Neuronal stem cell (in vitro differentiated cells): ENCODE results near the gene DSE.

Source experiments
- DNase-seq: peaks from one replicate; pipeline ENCODE4 v3.0.0-alpha.2; 2013; ENCODE audit warnings: low spot score
- H2AFZ ChIP-seq: one replicate; pipeline ENCODE4 v1.6.1; 2013; ENCODE audit warnings: mild to moderate bottlenecking, low read length, inconsistent platforms
- H2AK5ac ChIP-seq: 2 replicates; pipeline ENCODE4 v1.6.1; 2013; ENCODE audit warnings: low read depth, mild to moderate bottlenecking, inconsistent platforms, low read length, moderate library complexity, mixed read lengths
- H2BK120ac ChIP-seq: 2 replicates; pipeline ENCODE4 v1.6.1; 2013; ENCODE audit warnings: low read depth, mild to moderate bottlenecking, inconsistent platforms, low read length, moderate library complexity, mixed read lengths
- H2BK12ac ChIP-seq: one replicate; pipeline ENCODE4 v1.6.1; 2013; ENCODE audit warnings: low read length, inconsistent platforms
- H2BK15ac ChIP-seq: 2 replicates; pipeline ENCODE4 v1.6.1; 2013; ENCODE audit warnings: mild to moderate bottlenecking, low read length, inconsistent platforms, mixed read lengths
- H2BK5ac ChIP-seq: one replicate; pipeline ENCODE4 v1.6.1; 2013; ENCODE audit warnings: inconsistent platforms, mild to moderate bottlenecking, low read length, moderate library complexity
- H3K14ac ChIP-seq: one replicate; pipeline ENCODE4 v1.6.1; 2013; ENCODE audit warnings: low read length, inconsistent platforms
- H3K18ac ChIP-seq: 2 replicates; pipeline ENCODE4 v1.6.1; 2013; ENCODE audit warnings: low read length, inconsistent platforms
- H3K23ac ChIP-seq: 2 replicates; pipeline ENCODE4 v1.6.1; 2013; ENCODE audit warnings: low read depth, mild to moderate bottlenecking, mixed read lengths, low read length, inconsistent platforms; ENCODE audit not compliant: poor library complexity
- H3K27ac ChIP-seq: replicated peaks from 3 replicates; pipeline ENCODE4 v1.5.1; 2013; ENCODE audit warnings: low read length, inconsistent platforms
- H3K27me3 ChIP-seq, 3 experiments: 2 replicates each; pipeline ENCODE4 v1.6.1; 2013; ENCODE audit warnings: low read length in 3 of 3, mild to moderate bottlenecking in 2 of 3, inconsistent platforms in 1 of 3, low read depth in 1 of 3, mixed read lengths in 1 of 3, moderate library complexity in 1 of 3; ENCODE audit not compliant: control insufficient read depth in 3 of 3, insufficient read depth in 3 of 3
- H3K36me3 ChIP-seq, 2 donors: replicated peaks in 1 of 2; 2 replicates each; pipeline ENCODE4 v1.6.1; 2013; ENCODE audit warnings: low read length in 2 of 2; ENCODE audit not compliant: control insufficient read depth in 2 of 2, insufficient read depth in 2 of 2
- H3K4ac ChIP-seq: 2 replicates; pipeline ENCODE4 v1.6.1; 2013; ENCODE audit warnings: inconsistent platforms, mild to moderate bottlenecking, low read length, moderate library complexity
- H3K4me1 ChIP-seq, 2 donors: 1 replicate in 1 of 2; 2 replicates in 1 of 2; pipeline ENCODE4 v1.6.1; 2013; ENCODE audit warnings: low read length in 2 of 2, low read depth in 1 of 2; ENCODE audit not compliant: control insufficient read depth in 2 of 2, insufficient read depth in 1 of 2
- H3K4me2 ChIP-seq: one replicate; pipeline ENCODE4 v1.6.1; 2013; ENCODE audit warnings: mild to moderate bottlenecking, low read length, inconsistent platforms; ENCODE audit not compliant: insufficient read depth, poor library complexity, severe bottlenecking
- H3K4me3 ChIP-seq, 2 donors: 2 replicates each; pipeline ENCODE4 v1.5.1; 2013; ENCODE audit warnings: low read length in 2 of 2, mild to moderate bottlenecking in 2 of 2, inconsistent platforms in 1 of 2, moderate library complexity in 1 of 2
- H3K79me1 ChIP-seq: one replicate; pipeline ENCODE4 v1.6.1; 2013; ENCODE audit warnings: low read depth, mild to moderate bottlenecking, inconsistent platforms, low read length, moderate library complexity
- H3K9ac ChIP-seq: one replicate; pipeline ENCODE4 v1.6.1; 2013; ENCODE audit warnings: mild to moderate bottlenecking, low read depth, low read length, inconsistent platforms; ENCODE audit not compliant: poor library complexity
- H3K9me3 ChIP-seq, 2 donors: replicated peaks in 1 of 2; 2 replicates each; pipeline versions ENCODE3 to v1.6.1; 2013; ENCODE audit warnings: low read length in 2 of 2, mild to moderate bottlenecking in 2 of 2, inconsistent platforms in 1 of 2, low read depth in 1 of 2, mixed read lengths in 1 of 2, moderate library complexity in 1 of 2; ENCODE audit not compliant: control insufficient read depth in 2 of 2, insufficient read depth in 1 of 2
- H4K8ac ChIP-seq: one replicate; pipeline ENCODE4 v1.6.1; 2013; ENCODE audit warnings: low read depth, mild to moderate bottlenecking, inconsistent platforms, low read length, moderate library complexity
- H4K91ac ChIP-seq: one replicate; pipeline ENCODE4 v1.6.1; 2013; ENCODE audit warnings: low read length, low read depth, mild to moderate bottlenecking, inconsistent platforms; ENCODE audit not compliant: poor library complexity
- WGBS, 2 donors: extraction: QIAGEN DNeasy Blood & Tissue Kit; methylation state at CpG; one replicate each; pipeline ENCODE4 v1.1.7; 2013; ENCODE audit warnings: missing lambda C conversion rate in 2 of 2, mixed read lengths in 1 of 2; ENCODE audit not compliant: insufficient read length in 2 of 2, insufficient replicate concordance in 1 of 2; ENCODE audit errors: extremely low coverage in 2 of 2; 5-methylcytosine and 5-hydroxymethylcytosine counted together

Gene DSE

DNA sequence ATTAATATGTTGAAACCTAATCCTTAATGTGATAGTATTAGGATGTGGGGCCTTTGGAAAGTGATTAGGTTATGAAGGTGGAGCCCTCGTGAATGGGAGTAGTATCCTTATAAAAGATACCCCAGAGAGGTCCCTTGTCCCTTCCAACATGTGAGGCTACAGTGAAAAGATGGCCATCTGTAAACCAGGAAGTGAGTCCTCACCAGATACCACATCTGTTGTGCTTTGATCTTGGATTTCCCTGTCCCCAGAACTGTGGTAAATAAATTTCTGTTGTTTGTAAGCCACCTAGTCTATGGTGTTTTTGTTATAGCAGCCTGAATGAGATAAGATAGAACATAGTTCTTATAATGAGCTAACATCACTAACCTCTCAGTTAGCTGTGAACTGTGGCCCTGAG lies 73.8 kb downstream of the DSE start:
- H2BK15ac ChIP-seq, result no peak overlapping the region
- no peak overlapping the region for H3K4ac ChIP-seq
- WGBS, 2 donors, result no CpG with 5 or more reads among the region's 1 CpG
- H3K36me3 ChIP-seq, result no peaks in the 10 kb centered on the region
- H2AFZ ChIP-seq, result peak overlapping the region; percentile 8
- H3K4me2 ChIP-seq, result no peak overlapping the region
- DNase-seq, result no peak
- no peaks in the 10 kb centered on the region for H3K27me3 ChIP-seq
- H2AK5ac ChIP-seq, result no peak overlapping the region
- no peaks in the 10 kb centered on the region for H3K9me3 ChIP-seq
- no peak overlapping the region for H4K8ac ChIP-seq
- no peak overlapping the region for H3K18ac ChIP-seq
- no peak overlapping the region for H2BK120ac ChIP-seq
- H3K27ac ChIP-seq, result no peak overlapping the region
- no peak overlapping the region for H2BK5ac ChIP-seq
- H3K9ac ChIP-seq, result no peak overlapping the region
- H3K4me1 ChIP-seq, result peaks cover 0 to 15% of the 10 kb centered on the region in 2 donors
- no peak overlapping the region for H3K14ac ChIP-seq
- no peak overlapping the region for H2BK12ac ChIP-seq
- no peaks in the 10 kb centered on the region for H3K79me1 ChIP-seq
- no peak overlapping the region for H4K91ac ChIP-seq
- H3K23ac ChIP-seq, result no peak overlapping the region
- H3K4me3 ChIP-seq, result no peak overlapping the region

DNA sequence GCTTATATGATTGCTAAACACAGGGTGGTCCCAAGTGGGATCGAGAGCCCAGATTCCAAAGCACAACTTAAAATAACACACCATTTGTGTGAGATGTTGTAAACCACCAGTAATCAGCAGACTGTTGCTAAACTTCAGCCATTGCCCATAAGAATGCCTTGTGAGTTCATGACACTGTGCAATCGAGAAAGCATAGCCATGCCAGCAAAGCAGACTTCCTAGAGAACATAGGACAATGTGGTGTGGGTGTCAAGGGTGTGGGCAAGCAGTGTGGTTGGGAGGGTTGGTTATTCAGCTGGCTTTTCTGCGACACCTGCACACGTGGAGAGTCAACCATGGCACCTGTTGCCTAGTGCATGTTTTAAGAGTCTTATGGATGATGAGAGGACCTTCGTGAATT lies 74.4 kb downstream of the DSE start:
- Histone ChIP-seq H2BK15ac (no peak overlapping the region), H3K14ac (no peak overlapping the region)

GRCh38 chr6:116446399-116446798 lies 75.7 kb downstream of the DSE start:
- H4K91ac ChIP-seq, result no peak overlapping the region
- peaks cover 2 to 15% of the 10 kb centered on the region in 2 donors for H3K4me1 ChIP-seq
- no peak overlapping the region for H3K4me2 ChIP-seq
- H3K23ac ChIP-seq, result no peak overlapping the region
- H3K4ac ChIP-seq, result no peak overlapping the region
- H2BK15ac ChIP-seq, result no peak overlapping the region
- no CpG with 5 or more reads among the region's 1 CpG for whole genome bisulfite sequencing, 2 donors
- no peak overlapping the region for H2BK120ac ChIP-seq
- DNase-seq, result no peak
- H3K27ac ChIP-seq, result no peak overlapping the region
- H3K9ac ChIP-seq, result no peak overlapping the region
- H2AFZ ChIP-seq, result no peak overlapping the region
- no peak overlapping the region for H2BK5ac ChIP-seq
- no peak overlapping the region for H2AK5ac ChIP-seq
- no peaks in the 10 kb centered on the region for H3K36me3 ChIP-seq
- no peaks in the 10 kb centered on the region for H3K9me3 ChIP-seq
- no peak overlapping the region for H3K14ac ChIP-seq
- H4K8ac ChIP-seq, result no peak overlapping the region
- no peak overlapping the region for H3K18ac ChIP-seq
- no peaks in the 10 kb centered on the region for H3K27me3 ChIP-seq
- H3K4me3 ChIP-seq, result no peak overlapping the region
- no peak overlapping the region for H2BK12ac ChIP-seq
- no peaks in the 10 kb centered on the region for H3K79me1 ChIP-seq

More for the DNA sequence above, 74.4 kb downstream of the DSE start:
- Histone ChIP-seq H2AFZ (no peak overlapping the region), H2BK120ac (no peak overlapping the region), H3K79me1 (no peaks in the 10 kb centered on the region), H3K36me3 (no peaks in the 10 kb centered on the region), H3K9ac (no peak overlapping the region), H2BK5ac (no peak overlapping the region), H3K27ac (no peak overlapping the region), H3K4me3 (no peak overlapping the region), H3K4me1 (peaks cover 0 to 11% of the 10 kb centered on the region in 2 donors), H3K4me2 (no peak overlapping the region), H3K9me3 (no peaks in the 10 kb centered on the region), H2AK5ac (no peak overlapping the region), H3K4ac (no peak overlapping the region), H4K91ac (no peak overlapping the region), H4K8ac (no peak overlapping the region), H3K27me3 (no peaks in the 10 kb centered on the region), H3K18ac (no peak overlapping the region), H2BK12ac (no peak overlapping the region), H3K23ac (no peak overlapping the region)
- no CpG with 5 or more reads among the region's 5 CpGs for WGBS, 2 donors
- no peak for DNase-seq

DNA sequence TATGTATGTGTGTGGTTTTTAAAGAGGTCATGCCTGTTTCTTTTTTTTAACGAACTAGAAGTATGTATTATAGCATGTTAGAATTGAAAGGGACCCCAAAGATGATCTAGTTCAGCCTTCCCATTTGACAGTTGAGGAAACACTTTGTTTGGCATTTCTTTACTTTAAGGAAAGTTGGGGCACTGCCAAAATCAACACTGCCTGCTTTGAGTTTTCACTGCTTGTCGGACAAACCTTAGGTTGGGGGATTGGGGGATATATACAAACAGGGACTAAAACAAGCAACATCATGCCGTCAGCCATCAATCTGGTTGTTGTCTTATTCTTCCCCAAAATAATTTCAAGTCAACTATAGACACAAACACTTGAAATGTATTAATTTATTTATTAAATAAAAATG lies 76.3 kb downstream of the DSE start:
- Histone ChIP-seq H4K91ac (no peak overlapping the region), H3K4me2 (no peak overlapping the region), H2BK12ac (no peak overlapping the region), H3K9ac (no peak overlapping the region), H3K18ac (no peak overlapping the region), H4K8ac (no peak overlapping the region), H2BK120ac (no peak overlapping the region), H3K27me3 (no peaks in the 10 kb centered on the region), H2AK5ac (no peak overlapping the region), H3K23ac (no peak overlapping the region), H2BK5ac (no peak overlapping the region), H3K4ac (no peak overlapping the region), H3K4me1 (peaks cover 2 to 15% of the 10 kb centered on the region in 2 donors), H3K79me1 (no peaks in the 10 kb centered on the region), H2BK15ac (no peak overlapping the region), H2AFZ (no peak overlapping the region), H3K14ac (no peak overlapping the region), H3K27ac (no peak overlapping the region), H3K9me3 (no peaks in the 10 kb centered on the region), H3K4me3 (no peak overlapping the region), H3K36me3 (no peaks in the 10 kb centered on the region)
- no peak for DNase-seq
- no CpG with 5 or more reads among the region's 3 CpGs for WGBS, 2 donors
